Esophagus squamous epithelium (tissue), 4 donors: ENCODE results near the gene RETREG1.

Experiments
- POLR2A ChIP-seq, 4 donors: fragments of 450-650 bp; IDR thresholded peaks; one replicate each; pipeline ENCODE4 v1.6.1; 2017; ENCODE audit warnings: antibody characterized with exemption in 4 of 4, mild to moderate bottlenecking in 4 of 4, moderate library complexity in 3 of 4
- TF ChIP-seq, protein P1 (sequence below), 6 experiments: fragments of 450-650 bp in 4 of 6; fragments of 200-600 bp in 2 of 6; sonication (generic) in 2 of 6; IDR thresholded peaks; one replicate each; pipeline ENCODE4 v1.5.1; 2016 to 2019; ENCODE audit warnings: antibody characterized with exemption in 6 of 6, mild to moderate bottlenecking in 4 of 6, moderate library complexity in 4 of 6

DNA sequence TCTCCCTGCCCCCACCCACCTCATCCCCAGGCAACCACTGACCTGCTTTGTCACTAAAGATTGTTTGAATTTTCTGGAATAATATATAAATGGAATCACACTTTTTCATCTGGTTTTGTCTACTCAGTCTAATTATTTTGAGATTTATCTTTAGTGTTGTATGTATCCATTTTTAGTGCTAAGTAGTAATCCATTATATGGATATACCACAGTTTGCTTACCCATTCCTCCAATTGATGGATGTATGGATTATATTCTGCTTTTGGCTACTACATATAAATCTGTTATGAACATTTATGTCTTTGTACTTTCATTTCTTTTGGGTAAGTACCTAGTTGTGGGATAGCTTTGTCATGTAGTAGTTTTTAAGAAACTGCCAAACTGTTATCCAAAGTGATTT is 136.7 kb downstream of the RETREG1 start:
- TF ChIP-seq, protein P1, sequence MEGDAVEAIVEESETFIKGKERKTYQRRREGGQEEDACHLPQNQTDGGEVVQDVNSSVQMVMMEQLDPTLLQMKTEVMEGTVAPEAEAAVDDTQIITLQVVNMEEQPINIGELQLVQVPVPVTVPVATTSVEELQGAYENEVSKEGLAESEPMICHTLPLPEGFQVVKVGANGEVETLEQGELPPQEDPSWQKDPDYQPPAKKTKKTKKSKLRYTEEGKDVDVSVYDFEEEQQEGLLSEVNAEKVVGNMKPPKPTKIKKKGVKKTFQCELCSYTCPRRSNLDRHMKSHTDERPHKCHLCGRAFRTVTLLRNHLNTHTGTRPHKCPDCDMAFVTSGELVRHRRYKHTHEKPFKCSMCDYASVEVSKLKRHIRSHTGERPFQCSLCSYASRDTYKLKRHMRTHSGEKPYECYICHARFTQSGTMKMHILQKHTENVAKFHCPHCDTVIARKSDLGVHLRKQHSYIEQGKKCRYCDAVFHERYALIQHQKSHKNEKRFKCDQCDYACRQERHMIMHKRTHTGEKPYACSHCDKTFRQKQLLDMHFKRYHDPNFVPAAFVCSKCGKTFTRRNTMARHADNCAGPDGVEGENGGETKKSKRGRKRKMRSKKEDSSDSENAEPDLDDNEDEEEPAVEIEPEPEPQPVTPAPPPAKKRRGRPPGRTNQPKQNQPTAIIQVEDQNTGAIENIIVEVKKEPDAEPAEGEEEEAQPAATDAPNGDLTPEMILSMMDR (IDR thresholded peaks at IDR 0.05), result no peak
- TF ChIP-seq POLR2A (IDR thresholded peaks at IDR 0.05), result no peak
